Erythroblast (primary cell): ENCODE data around the gene RSPH9.

Experiments
- DNase-seq, 2 experiments: peaks; one replicate each; lab custom pipeline; 2025; lab: John Stamatoyannopoulos, UW
- GATA1 ChIP-seq: IDR thresholded peaks from 2 replicates; pipeline ENCODE4 v1.6.1; 2011; ENCODE audit warnings: low read depth, mild to moderate bottlenecking, control low read depth, low read length, moderate library complexity
- POLR2A ChIP-seq: IDR thresholded peaks from 2 replicates; pipeline ENCODE4 v1.6.1; 2011; ENCODE audit warnings: mild to moderate bottlenecking, low read length

Gene RSPH9

DNA sequence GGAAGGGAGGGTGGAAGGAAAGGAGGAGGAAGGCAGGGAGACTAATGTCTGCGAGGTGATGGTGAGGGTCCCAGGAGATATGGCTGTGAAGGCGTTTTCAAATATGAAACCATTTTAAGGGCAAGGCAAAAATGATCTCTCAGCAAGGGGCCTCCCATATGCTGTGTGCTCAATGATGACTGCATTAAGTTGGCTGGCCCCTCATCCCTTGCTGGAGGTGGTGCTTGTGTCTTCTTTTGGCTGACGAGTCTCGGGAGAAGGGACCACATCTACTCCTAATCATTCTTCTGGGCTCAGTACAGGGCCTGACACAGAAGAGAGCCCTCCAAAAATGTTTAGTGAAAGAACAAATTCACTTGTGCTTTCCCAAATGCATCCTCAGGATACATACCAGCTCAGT lies 65.7 kb downstream of the RSPH9 start:
- no peak for DNase-seq
- TF ChIP-seq POLR2A (no peak), GATA1 (no peak)

DNA sequence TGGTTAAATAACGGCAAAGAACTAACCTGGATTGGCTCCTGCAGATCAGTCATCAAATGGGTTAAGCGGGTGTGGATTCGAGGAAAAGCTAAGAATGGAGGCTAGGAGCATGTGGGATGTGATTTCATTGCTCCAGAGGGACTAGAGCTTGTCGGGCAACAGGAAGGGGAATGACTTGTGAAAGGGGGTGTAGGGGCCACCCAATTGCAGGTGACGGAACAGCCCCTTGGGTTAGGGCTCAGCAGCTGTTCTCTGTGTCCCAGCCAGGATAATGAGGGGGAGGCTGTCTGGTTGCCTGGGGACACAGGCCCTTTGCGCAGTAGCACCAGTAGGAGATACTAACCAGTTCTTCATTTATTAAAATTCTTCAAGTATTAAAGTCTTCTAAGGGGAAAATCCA lies 67.7 kb downstream of the RSPH9 start:
- DNase-seq = no peak
- no peak for TF ChIP-seq POLR2A

DNA sequence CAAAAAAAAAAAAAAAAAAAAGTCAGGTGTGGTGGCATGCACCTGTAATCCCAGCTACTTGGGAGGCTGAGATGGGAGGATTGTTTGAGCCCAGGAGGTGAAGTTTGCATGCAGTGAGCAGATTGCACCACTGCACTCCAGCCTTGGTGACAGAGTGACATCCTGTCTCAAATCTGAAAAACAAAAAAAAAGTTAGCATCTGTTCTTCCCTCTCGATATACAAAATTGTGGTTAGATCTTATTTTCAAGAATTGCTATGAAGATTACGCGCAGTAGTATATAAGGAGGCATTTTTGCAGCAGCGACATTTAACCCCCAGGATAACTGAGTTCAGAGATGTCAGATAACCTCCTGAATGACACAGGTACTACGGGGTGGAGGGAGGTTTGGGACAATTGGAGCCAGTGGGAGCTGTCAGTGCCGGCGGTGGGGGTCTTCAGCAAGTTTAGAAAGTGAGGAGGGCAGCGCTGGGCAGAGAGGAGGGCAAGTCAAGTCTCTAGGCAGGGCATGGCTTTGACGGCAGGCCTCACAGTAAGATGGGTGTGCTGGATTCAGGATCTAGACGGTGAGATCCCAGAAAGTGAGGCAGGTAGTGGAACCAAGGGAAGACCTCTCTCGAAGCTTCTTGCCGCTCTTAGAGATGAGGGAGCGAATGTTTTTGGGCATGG lies 68.9 kb downstream of the RSPH9 start:
- TF ChIP-seq GATA1 = no peak
- TF ChIP-seq POLR2A = no peak
- no peak for DNase-seq

DNA sequence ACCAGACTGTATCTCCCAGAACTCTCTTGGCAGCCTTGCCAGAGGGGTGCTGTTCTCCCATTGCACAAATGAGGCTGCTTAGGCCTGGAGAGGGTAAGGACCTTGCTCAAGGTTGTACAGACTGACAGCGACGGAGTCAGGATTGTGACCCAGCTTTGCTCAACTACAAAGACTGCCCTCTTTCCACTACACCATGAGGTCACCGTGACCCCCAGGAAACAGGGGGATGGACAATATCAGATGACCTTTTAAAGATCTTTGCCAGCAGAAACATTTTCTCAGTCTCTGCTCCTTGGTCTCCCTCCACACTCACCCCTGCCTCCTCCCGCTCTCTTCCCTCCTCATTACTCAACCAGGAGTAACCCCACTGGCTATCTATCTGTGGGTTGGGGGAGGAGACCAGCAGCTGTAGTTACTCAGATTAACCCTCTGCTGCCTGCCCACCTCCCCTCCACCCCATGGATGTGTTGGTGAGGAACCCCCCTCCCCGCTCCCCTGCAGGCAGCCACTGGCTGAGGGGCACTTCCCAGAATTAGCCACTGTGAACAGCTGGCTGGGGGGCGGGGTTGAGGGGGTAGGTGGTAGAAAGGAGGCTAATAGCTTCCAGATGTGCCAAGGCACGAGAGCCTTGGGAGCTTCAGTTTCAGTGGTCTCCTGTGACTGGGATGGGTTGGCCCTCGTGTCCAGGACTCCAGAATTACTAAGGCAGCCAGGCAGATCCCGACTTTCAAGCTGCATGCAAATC lies 69.6 kb downstream of the RSPH9 start:
- TF ChIP-seq POLR2A = no peak
- TF ChIP-seq GATA1 = no peak
- peak; percentile 17 to 30 for DNase-seq

DNA sequence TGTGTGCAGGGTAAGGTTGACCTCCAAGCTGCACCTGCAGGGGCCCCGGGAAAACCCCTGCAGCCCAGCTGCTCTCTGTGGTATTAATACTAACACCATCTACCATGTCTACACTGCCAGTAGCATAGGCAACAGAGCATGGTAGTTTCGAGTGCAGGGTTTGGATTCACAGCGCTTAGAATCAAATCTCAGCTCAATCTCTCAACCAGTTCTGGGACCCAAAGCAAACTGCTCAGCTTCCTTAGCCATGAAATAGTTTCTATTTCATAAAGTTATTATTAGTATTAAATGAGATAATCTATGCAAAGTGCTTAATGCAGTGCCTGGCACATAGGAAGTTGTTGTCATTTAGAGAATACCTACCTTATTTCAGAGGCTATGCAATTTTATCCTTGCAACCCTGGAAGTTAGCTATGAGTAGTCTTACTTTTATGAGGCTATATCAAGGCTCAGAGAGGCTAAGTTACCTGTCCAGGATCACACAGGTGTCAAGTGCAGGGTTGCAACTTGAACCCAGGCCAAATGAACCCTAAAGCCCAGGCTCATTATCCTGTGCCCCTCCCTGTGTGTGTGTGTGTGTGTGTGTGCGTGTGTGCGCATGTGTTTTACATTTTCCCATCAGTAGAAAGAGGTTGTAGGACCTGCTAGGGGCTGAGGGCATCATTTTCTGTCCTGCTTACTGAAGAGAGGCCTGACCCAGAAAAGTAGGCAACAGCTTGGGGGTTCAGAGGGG lies 70.4 kb downstream of the RSPH9 start:
- TF ChIP-seq GATA1 (no peak), POLR2A (no peak)
- DNase-seq = no peak

DNA sequence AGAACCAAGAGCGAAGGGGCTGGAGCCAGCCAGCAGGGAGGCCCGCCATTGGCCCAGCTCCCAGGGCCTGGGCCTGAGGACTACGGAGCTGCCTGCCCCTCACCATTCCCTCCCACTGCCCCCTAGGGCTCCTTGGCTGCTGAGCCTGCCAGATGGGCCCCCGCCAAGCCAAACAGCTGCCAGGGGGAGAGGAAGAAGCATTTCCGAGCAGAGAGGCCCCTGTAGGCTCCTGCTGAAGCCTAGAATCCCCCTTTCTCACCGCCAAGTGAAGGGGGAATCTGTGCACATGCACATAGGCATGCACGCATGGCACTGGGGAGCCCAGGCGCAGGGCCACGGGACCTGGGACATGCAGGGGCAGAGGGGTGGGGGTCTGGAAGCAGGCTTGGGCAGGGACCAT lies 71.3 kb downstream of the RSPH9 start:
- DNase-seq = no peak
- no peak for TF ChIP-seq GATA1
- TF ChIP-seq POLR2A = no peak

DNA sequence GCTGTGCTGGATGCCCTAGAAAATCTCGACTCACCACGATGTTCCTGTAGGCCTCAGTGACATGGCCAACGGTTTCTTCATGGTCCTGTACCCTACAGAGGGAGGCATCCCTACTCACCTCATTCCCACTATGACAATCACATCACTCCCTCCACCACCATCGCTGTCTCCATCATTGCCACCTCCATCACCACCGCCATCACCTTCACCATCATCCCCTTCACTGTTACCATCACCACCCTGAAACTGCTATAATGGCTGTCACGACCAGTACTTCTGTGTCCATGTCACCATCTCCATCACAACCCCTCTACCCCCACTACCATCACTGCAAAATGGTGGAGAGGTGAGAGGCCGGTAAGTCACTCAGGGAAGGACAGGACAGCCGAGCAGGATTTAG lies 72.6 kb downstream of the RSPH9 start:
- DNase-seq = no peak
- TF ChIP-seq GATA1 (no peak), POLR2A (no peak)

DNA sequence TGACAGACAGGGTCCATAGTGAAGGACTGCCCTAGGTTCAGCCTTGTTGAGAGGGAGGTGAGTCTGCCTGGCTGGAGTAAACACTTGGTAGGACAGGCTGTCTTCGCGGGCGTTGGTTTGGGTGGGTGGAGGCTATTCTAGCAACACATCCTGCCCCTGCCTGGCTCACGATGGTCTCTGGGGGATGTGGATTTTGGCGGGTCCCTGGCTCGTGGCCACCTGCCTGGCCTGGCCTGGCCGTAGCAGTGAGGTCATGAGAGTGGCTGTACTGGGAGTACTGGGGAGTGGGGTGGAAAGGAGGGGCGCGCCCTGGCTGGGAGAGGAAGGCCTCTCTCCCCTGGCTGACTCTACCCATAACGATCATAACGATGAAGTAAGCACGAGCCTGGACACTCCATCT lies 73.0 kb downstream of the RSPH9 start:
- no peak for TF ChIP-seq GATA1
- no peak for TF ChIP-seq POLR2A
- no peak for DNase-seq

DNA sequence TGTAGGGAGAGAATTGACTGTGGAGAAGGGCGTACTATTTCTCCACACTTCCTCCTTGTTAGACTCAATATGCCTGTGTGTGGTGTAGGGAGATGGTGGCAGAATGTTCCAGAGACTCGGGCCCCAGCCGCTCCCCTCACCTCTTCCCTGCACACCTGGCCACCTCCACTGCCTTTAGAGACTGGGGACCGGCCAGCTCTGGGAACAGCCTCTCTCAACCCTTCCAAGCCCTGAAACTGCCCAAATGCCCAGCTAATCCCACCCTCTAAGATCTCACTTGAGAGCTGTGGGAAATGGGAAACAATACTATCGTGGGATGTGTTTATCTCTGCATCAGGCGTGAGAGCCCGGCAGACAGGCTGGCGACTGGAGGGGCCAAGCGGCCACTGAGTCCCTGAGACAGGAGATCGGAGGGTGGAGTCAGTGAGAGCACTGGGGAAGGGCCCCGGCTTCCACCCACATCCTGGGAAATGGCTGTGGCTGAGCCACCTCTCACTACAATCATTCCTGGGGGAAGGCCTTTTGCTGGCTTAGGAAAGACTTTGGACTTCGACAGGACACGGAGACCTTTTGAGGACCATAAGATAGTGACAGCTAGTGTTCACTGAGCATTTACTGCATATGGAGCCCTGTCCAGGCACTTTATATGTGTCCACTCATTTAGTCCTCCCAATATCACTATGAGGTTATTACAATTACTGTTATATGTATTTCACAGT lies 73.7 kb downstream of the RSPH9 start:
- DNase-seq = no peak
- TF ChIP-seq GATA1 (no peak), POLR2A (no peak)

DNA sequence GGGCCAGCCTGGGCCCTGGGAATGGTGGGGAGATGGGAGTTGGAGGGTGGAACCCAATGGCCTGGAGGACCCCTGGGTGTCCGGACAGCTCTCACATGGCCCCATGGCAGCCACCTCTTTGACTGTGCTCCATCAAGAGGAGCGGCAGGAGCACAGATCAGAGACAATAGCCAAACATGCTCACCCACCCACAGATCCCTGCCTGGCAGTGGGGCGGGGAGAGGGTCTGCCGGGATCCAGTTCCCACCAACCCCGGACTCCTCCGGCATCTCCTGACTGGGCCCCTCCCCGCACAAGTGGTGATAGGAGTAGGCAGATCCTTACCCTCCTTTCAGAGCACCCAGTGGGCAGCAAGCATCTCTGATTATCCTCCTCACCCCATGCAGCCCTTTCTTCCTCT lies 74.7 kb downstream of the RSPH9 start:
- no peak for DNase-seq
- TF ChIP-seq GATA1 (no peak), POLR2A (no peak)

DNA sequence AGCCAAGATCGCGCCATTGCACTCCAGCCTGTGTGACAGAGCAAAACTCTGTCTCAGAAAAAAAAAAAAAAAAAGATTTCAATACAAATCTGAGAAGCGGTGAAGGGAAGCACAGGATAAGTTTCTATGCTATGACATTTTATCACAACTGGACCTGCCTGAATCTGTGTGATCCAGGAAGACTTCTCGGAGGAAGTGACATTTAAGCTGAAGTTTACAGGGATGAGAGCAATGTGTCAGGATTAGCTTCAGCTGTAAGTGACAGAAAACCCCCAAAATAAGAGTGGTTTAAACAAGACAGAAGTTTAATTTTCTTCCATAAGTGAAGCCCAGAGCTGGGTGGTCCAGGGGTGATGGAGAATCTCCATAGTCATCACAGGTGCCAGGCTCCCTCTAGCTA lies 76.2 kb downstream of the RSPH9 start:
- DNase-seq = no peak
- no peak for TF ChIP-seq GATA1
- TF ChIP-seq POLR2A = no peak
